Testis (tissue), 2 donors: ENCODE data around the gene NAGLU.

Experiments
- POLR2A ChIP-seq: fragments of 450-650 bp; IDR thresholded peaks from one replicate; pipeline ENCODE4 v1.6.1; 2017; ENCODE audit warnings: antibody characterized with exemption, mild to moderate bottlenecking, moderate library complexity
- TF ChIP-seq, protein P1 (sequence below), 3 experiments: fragments of 450-650 bp in 2 of 3; fragments of 200-600 bp in 1 of 3; sonication (generic) in 1 of 3; IDR thresholded peaks; one replicate each; pipeline ENCODE4 v1.5.1; 2016 to 2019; ENCODE audit warnings: antibody characterized with exemption in 3 of 3, mild to moderate bottlenecking in 2 of 3, moderate library complexity in 1 of 3

DNA sequence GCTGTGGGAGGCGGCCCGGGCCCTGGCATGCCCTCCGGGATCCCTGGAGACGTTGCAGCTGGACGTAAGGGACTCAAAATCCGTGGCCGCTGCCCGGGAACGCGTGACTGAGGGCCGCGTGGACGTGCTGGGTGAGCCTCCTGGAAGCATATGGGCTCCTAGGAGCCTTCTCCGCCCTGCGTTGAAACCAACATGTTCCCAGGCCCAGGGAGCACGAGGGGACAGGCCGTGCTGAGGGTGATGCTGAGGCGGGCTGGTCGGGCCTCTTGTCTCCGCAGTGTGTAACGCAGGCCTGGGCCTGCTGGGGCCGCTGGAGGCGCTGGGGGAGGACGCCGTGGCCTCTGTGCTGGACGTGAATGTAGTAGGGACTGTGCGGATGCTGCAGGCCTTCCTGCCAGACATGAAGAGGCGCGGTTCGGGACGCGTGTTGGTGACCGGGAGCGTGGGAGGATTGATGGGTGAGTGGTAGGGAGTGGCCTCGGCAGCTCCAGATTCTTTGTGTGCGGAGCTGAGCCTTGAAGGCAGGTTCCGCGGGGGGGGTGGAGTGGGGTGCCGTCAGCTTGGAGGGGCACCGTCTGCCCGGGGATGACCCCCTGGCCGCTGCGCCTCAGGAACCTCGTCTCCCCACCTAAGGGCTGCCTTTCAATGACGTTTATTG lies 17.2 kb downstream of the NAGLU start:
- TF ChIP-seq, protein P1, sequence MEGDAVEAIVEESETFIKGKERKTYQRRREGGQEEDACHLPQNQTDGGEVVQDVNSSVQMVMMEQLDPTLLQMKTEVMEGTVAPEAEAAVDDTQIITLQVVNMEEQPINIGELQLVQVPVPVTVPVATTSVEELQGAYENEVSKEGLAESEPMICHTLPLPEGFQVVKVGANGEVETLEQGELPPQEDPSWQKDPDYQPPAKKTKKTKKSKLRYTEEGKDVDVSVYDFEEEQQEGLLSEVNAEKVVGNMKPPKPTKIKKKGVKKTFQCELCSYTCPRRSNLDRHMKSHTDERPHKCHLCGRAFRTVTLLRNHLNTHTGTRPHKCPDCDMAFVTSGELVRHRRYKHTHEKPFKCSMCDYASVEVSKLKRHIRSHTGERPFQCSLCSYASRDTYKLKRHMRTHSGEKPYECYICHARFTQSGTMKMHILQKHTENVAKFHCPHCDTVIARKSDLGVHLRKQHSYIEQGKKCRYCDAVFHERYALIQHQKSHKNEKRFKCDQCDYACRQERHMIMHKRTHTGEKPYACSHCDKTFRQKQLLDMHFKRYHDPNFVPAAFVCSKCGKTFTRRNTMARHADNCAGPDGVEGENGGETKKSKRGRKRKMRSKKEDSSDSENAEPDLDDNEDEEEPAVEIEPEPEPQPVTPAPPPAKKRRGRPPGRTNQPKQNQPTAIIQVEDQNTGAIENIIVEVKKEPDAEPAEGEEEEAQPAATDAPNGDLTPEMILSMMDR (IDR thresholded peaks at IDR 0.05), result peak in 1 of 3 experiments; percentile 2
- no peak for TF ChIP-seq POLR2A
